HUES48 (cell line): Measurements from ENCODE around the gene USP34.
A peak's percentile ranks its signal among the peaks of the same experiment; 100 is the strongest.
"Not testable (repeated sequence)": the region's sequence is repeated elsewhere in the genome, so short reads cannot be mapped to it uniquely, and the experiment has no call there.

ENCODE experiments used
- H3K27ac ChIP-seq: one replicate; pipeline ENCODE4 v1.7.0; 2013; ENCODE audit warnings: low read depth, low read length, inconsistent platforms
- H3K27me3 ChIP-seq: 2 replicates; pipeline ENCODE4 v1.6.1; 2013; ENCODE audit warnings: mild to moderate bottlenecking, low read length; ENCODE audit not compliant: control insufficient read depth, insufficient read depth
- H3K36me3 ChIP-seq: 2 replicates; pipeline ENCODE4 v1.6.1; 2013; ENCODE audit warnings: low read length; ENCODE audit not compliant: control insufficient read depth, insufficient read depth
- H3K4me1 ChIP-seq: 2 replicates; pipeline ENCODE4 v1.6.1; 2013; ENCODE audit warnings: mild to moderate bottlenecking, low read length; ENCODE audit not compliant: control insufficient read depth, insufficient read depth
- H3K4me3 ChIP-seq: 2 replicates; pipeline ENCODE4 v1.5.1; 2013; ENCODE audit warnings: mild to moderate bottlenecking, low read depth, low read length
- H3K9ac ChIP-seq: 2 replicates; pipeline ENCODE4 v1.6.1; 2013; ENCODE audit warnings: mild to moderate bottlenecking, low read depth, low read length, moderate library complexity
- H3K9me3 ChIP-seq: 2 replicates; pipeline ENCODE4 v1.6.1; 2013; ENCODE audit warnings: low read length; ENCODE audit not compliant: control insufficient read depth, insufficient read depth

Gene USP34

DNA sequence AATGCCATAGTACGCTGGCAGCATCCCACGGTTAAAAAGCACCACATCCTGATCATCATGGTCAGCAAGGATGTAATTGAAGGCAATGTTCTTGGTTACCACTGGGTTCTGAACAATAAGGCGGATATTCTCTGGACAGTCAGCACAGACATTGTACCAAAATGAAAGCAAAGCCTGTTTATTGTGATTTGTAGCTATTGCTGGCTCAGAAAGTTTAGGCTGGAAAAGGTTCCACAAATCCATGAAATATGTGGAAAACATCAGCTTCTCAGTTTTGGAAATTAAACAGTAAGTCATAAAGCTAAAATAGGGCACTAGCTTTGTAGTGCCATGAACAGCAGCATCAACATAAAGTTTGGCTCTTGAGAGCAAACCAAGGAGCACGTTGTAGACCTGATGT is 256.7 kb downstream of the USP34 start:
- H3K4me3 ChIP-seq: no peak overlapping the region
- H3K27ac ChIP-seq: no peak overlapping the region
- no peaks in the 10 kb centered on the region for H3K9me3 ChIP-seq
- peaks cover 72% of the 10 kb centered on the region for H3K36me3 ChIP-seq
- H3K9ac ChIP-seq: no peak overlapping the region
- H3K4me1 ChIP-seq: no peaks in the 10 kb centered on the region
- no peaks in the 10 kb centered on the region for H3K27me3 ChIP-seq

DNA sequence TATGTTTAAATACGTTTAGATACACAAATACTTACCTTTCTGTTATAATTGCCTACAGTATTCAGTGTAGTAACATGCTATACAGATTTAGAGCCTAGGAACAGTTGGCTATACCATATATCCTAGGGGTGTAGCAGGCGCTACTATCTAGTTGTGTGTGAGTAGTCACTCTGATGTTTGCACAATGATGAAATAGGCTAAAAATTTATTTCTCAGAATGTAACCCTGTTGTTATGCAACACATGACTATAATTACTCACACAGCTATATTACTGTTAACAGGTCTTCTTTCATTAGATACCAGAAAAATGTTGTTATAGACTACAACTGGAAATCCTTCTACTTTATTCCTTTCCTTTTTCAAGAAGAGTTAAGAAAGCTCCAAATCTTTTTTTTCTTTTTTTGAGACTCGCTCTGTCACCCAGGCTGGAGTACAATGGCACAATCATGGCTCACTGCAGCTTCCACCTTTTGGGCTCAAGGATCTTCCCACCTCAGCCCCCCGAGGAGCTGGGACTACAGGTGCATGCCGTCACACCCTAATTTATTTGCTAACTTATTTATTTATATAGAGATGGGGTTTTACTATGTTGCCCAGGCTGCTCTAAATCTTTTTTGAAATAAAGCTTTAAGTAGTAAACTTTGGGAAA is 260.4 kb downstream of the USP34 start:
- Histone ChIP-seq H3K4me3 (no peak overlapping the region), H3K4me1 (no peaks in the 10 kb centered on the region), H3K9me3 (no peaks in the 10 kb centered on the region), H3K27me3 (no peaks in the 10 kb centered on the region), H3K36me3 (peaks cover 88% of the 10 kb centered on the region), H3K9ac (no peak overlapping the region), H3K27ac (no peak overlapping the region)

DNA sequence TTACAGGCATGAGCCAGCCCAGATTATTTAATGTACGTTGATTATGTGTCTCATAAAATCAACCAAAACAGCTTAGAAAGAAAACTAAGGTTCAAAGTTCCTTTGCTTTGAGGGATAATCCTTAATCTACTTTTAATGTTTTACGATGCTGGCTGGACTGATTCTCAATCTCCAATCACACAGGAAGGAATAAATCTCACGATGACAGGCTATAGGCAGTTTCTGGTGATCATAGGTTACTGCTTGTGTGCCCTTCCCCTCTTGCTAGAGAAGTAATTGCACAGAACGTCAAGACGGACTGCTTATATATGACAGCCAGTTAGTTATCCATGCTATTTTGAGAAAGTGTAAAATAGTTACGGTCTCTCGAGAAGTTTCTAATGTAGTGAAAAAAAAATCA is 265.8 kb downstream of the USP34 start:
- H3K9ac ChIP-seq: no peak overlapping the region
- no peaks in the 10 kb centered on the region for H3K9me3 ChIP-seq
- no peak overlapping the region for H3K4me3 ChIP-seq
- no peak overlapping the region for H3K27ac ChIP-seq
- no peaks in the 10 kb centered on the region for H3K4me1 ChIP-seq
- peaks cover 92% of the 10 kb centered on the region for H3K36me3 ChIP-seq
- H3K27me3 ChIP-seq: no peaks in the 10 kb centered on the region

DNA sequence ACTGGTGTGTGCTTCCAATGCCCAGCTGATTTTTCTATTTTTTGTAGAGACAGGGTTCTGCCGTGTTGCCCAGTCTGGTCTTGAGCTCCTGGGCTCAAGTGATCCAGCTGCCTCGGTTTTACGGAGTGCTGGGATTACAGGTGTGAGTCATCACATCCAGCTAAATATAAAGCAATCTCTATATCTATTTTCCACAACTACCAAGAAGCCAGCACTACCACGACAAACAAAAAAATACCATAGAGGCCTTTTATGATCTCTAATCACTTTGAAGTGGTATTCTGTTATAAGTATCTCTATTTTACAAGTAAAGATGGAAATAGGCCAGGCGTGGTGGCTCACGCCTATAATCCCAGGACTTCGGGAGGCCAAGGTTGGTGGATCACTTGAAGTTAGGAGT is 274.2 kb downstream of the USP34 start:
- Histone ChIP-seq H3K27ac (no peak overlapping the region), H3K4me3 (no peak overlapping the region), H3K36me3 (peaks cover 13% of the 10 kb centered on the region), H3K4me1 (no peaks in the 10 kb centered on the region), H3K9me3 (no peaks in the 10 kb centered on the region), H3K27me3 (no peaks in the 10 kb centered on the region), H3K9ac (no peak overlapping the region)

DNA sequence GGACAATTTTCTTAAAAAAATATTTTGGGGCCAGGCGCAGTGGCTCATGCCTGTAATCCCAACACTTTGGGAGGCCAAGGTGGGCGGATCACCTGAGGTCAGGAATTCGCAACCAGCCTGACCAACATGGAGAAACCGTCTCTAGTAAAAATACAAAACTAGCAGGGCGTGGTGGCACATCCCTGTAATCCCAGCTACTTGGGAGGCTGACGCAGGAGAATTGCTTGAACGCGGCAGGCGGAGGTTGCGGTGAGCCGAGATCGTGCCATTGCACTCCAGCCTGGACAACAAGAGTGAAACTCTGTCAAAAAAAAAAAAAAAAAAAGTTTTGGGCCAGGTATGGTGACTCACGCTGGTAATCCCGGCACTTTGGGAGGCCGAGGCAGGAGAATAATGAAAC is 276.2 kb downstream of the USP34 start:
- not testable (repeated sequence) for H3K9me3 ChIP-seq, H3K27me3 ChIP-seq, H3K27ac ChIP-seq, H3K4me1 ChIP-seq, H3K9ac ChIP-seq, H3K4me3 ChIP-seq
- peaks cover 22% of the 10 kb centered on the region for H3K36me3 ChIP-seq

DNA sequence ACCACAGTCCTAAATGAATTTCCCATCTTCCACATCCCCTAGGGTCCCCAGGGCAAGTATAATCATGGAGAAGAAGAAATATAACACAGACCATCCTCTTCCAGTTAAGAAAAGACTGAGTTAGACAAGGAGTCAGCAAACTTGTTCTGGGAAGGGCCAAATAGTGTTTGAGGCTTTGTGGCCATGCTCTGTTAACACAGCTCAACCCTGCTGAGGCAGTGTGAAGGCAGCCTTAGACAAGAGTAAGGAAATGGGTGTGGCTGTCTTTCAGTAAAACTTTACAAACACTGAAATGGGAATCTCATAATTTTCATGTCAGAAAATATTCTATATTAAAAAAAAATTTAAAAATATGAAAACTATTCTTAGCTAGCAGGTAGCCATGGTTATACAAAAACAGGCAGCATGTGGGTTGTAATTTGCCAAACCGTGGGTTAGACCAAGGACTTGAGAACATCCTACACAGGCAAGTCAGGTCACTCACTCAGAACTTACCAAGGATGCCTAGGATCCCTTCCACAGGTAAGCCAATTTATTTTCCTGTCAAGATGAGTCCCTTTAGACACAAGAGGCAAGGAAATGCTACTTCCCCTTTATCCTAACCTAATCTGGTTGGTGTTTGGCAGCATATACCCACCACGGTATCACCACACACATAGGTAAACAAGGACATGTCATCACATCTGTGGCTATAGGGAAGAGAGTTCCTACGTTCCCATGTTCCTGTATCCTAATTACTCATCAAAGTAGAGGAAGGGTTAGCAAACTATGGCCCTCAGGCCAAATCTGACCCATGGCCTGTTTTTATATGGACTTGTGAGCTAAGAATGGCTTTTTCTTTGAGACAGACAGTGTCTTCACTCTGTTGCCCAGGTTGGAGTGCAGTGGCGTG is 277.0 kb downstream of the USP34 start:
- Histone ChIP-seq H3K36me3 (peaks cover 27% of the 10 kb centered on the region), H3K4me3 (no peak overlapping the region), H3K27ac (no peak overlapping the region), H3K4me1 (no peaks in the 10 kb centered on the region), H3K9me3 (no peaks in the 10 kb centered on the region), H3K27me3 (no peaks in the 10 kb centered on the region), H3K9ac (no peak overlapping the region)

DNA sequence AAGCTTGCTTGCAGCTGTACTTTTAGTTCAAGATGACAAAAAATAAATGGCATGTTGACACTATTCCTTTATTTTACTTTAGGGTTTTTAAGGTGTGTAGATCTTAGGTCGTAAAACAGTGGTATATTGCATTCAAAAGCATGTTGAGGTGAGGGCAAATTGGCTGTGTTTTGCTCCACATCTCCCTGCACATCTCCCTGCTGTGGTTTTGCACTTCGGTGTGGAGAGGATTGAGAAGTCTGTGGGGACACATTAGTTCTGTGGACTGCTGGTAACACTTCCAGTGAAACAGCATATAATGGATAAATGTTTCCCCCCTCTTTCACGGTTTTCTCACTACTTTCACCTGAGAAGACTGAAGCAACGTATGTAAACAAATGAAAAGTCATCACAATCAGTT is 283.8 kb downstream of the USP34 start:
- no peaks in the 10 kb centered on the region for H3K9me3 ChIP-seq
- peaks cover 10% of the 10 kb centered on the region for H3K4me1 ChIP-seq
- H3K36me3 ChIP-seq: peaks cover 92% of the 10 kb centered on the region
- no peak overlapping the region for H3K9ac ChIP-seq
- H3K4me3 ChIP-seq: no peak overlapping the region
- no peaks in the 10 kb centered on the region for H3K27me3 ChIP-seq
- no peak overlapping the region for H3K27ac ChIP-seq

DNA sequence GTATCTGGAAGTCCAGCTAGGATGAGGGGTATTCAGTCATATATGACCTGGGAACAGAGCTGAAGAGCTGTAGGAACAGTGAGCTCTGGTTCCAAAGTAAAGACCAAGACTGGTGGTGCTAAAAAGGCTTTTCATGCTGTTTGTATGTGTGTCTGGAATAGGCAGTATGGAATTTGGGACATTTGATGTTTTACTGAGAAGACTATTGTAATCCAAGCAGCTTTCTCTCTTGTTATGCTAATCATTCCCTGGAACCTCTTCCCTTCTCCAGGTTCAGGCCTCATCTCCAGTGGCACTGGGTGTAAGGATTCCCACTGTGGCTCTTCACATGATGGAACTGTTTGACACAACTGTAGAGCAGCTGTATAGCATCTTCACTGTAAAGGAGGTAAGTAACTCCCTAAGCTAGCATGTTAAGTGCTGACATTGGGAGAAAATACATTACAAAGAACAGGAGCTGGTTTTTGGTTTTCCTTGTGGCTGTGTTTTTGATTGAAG is 285.6 kb downstream of the USP34 start:
- Histone ChIP-seq H3K27me3 (no peaks in the 10 kb centered on the region), H3K36me3 (peaks cover 97% of the 10 kb centered on the region)

DNA sequence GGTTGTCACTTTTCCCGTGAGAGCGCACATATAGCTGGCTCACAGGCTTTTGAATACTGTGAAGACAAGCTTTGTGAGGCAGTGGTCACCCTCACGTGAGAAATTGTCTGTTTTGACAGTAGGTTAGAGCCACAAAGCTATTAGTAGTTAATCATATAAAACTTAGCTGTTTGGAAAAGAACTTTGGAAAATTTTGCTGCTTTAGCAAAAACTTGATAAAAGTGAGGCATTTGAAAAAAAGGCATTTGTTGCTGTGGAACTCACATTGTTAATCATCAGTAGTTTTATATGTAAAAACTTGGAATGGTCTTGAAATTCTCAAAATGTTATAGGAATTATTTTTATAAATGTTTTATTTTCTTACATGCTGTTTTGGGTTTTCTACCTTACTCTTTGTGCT is 286.6 kb downstream of the USP34 start:
- no peak overlapping the region for H3K27ac ChIP-seq
- peaks cover 10% of the 10 kb centered on the region for H3K4me1 ChIP-seq
- H3K27me3 ChIP-seq: no peaks in the 10 kb centered on the region
- peaks cover 97% of the 10 kb centered on the region for H3K36me3 ChIP-seq
- H3K9ac ChIP-seq: no peak overlapping the region
- H3K9me3 ChIP-seq: no peaks in the 10 kb centered on the region
- H3K4me3 ChIP-seq: no peak overlapping the region

More for the DNA sequence above, 285.6 kb downstream of the USP34 start:
- peaks cover 10% of the 10 kb centered on the region for H3K4me1 ChIP-seq
- no peak overlapping the region for H3K9ac ChIP-seq
- no peaks in the 10 kb centered on the region for H3K9me3 ChIP-seq
- H3K27ac ChIP-seq: peak overlapping the region; percentile 26
- no peak overlapping the region for H3K4me3 ChIP-seq

DNA sequence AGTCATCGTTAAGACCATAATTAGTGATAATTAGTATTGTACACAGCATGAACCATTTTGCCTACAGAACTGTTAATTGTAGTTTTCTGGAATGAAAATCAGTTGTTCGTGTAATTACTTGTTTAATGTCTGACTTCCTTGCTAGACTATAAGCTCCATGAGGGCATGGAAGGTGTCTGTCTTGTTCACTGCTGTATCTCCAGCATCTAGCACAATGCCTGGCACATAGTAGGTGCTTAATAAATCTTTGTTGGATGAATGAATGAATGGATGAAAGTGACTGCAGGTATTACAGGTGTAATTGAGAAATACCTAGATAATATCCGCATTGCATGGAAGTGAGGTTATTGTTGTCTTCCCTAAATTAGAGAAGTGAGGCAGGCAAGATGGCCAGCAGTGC is 287.1 kb downstream of the USP34 start:
- H3K4me3 ChIP-seq: no peak overlapping the region
- H3K27ac ChIP-seq: no peak overlapping the region
- H3K9ac ChIP-seq: no peak overlapping the region
- no peaks in the 10 kb centered on the region for H3K27me3 ChIP-seq
- H3K9me3 ChIP-seq: no peaks in the 10 kb centered on the region
- H3K36me3 ChIP-seq: peaks cover 95% of the 10 kb centered on the region
- H3K4me1 ChIP-seq: peaks cover 10% of the 10 kb centered on the region

DNA sequence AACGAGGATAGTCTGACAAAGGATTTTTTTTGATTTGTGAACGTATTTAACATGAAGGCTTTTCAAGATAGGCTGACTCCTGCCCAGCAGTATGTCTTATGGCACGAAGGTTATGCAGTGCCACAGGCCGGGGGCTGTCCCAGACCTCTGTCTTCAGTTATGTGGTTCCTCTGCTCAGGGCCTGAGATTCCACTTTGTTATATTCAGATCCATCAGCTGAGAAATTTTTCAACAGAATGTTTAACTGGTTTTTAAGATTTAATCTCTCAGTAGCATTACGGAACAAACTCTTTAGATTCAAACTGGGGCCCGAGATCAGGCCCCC is 288.9 kb downstream of the USP34 start:
- Histone ChIP-seq H3K36me3 (peaks cover 77% of the 10 kb centered on the region), H3K27ac (no peak overlapping the region), H3K27me3 (no peaks in the 10 kb centered on the region), H3K4me1 (peaks cover 16% of the 10 kb centered on the region), H3K9ac (no peak overlapping the region), H3K4me3 (no peak overlapping the region), H3K9me3 (no peaks in the 10 kb centered on the region)
